ENCODE results near the gene GRIN3B. TPM values are rescaled to one million over a fixed set of nuclear protein-coding genes. Genes with fewer than 3 reads are reported as not detected.

The GRIN3B gene
- 0.32 and 0.88 TPM in 2 replicates for total RNA-seq (2011; cell fraction: chromatin; rRNA removed; ENCODE audit: low replicate concordance)
- 1.3 and 2.9 TPM in 2 replicates for total RNA-seq (2011; cell fraction: nucleolus; rRNA removed)
- total RNA-seq (2011; cell fraction: nucleoplasm; rRNA removed) = 0.29 and 0.46 TPM in 2 replicates
- total RNA-seq (2014; rRNA removed) (0.95 TPM in 1 of 2 replicates, not detected in the other), total RNA-seq (2014; rRNA removed; fragmentation: Illumina TruSeq; extraction: Trizol) (not detected in 2 replicates), total RNA-seq (2015; rRNA removed; fragmentation: Illumina TruSeq; extraction: Trizol) (not detected in 2 replicates), total RNA-seq (2021) (0.51 TPM in 1 of 2 replicates, not detected in the other), polyA plus RNA-seq (2011; rRNA removed) (0.06 and 0.23 TPM in 2 replicates), polyA plus RNA-seq (2014; fragmentation: Illumina TruSeq; extraction: Trizol) (not detected in 2 replicates), polyA plus RNA-seq (2014; fragmentation: Nextera tagmentation; extraction: Ambion mirVana) (not detected), polyA plus RNA-seq (2014; rRNA removed) (0.15 and 0.19 TPM in 2 replicates), polyA minus RNA-seq (2011; rRNA and poly(A)+ RNA removed) (0.06 TPM in 1 of 2 replicates, not detected in the other), Bru-seq, nascent RNA (percentile 25 among the genes with signal in this experiment), BruChase-seq, experiment 1, labeled RNA remaining after a 2-hour chase (percentile 13 among the genes with signal in this experiment), BruChase-seq, experiment 2, labeled RNA remaining after a 6-hour chase (percentile 9 among the genes with signal in this experiment)
- polyA plus RNA-seq (2011; cell fraction: cytosol; rRNA removed) = 0.31 and 0.53 TPM in 2 replicates
- polyA plus RNA-seq (2011; cell fraction: nucleus; rRNA removed) = 2.2 and 2.5 TPM in 2 replicates
- polyA plus RNA-seq (2012) = 0.12 and 0.51 TPM in 2 replicates
- polyA minus RNA-seq (2011; cell fraction: cytosol; rRNA and poly(A)+ RNA removed) = not detected in 2 replicates
- polyA minus RNA-seq (2011; cell fraction: nucleus; rRNA and poly(A)+ RNA removed) = 0.40 and 1.4 TPM in 2 replicates
- long read RNA-seq, experiment 1, partial matches to known transcripts = 0 of 1 reads
- long read RNA-seq, experiment 1, other reads (novel, unspliced or antisense) = 1 of 1 reads
- long read RNA-seq, experiment 2 = 0 reads
- long read RNA-seq, experiment 3 = 0 reads

GRCh38 chr19:1000095-1000494, at the start of gene GRIN3B:
Gene GRIN3B, plus strand, starts transcription at chr19:1000419. Its CDS starts 19 bp downstream, at chr19:1000438.
- BruUV-seq (replicated peaks) = no TSS peak
- FAIRE-seq = no peak
- intact Hi-C loops (cut with micrococcal nuclease) (no loop called here), in situ Hi-C loops (cut with MboI) (no loop called here)
- Histone ChIP-seq H4K20me1 (replicated peaks; ENCODE audit: control insufficient read depth, insufficient read depth, low read length) (no peaks in the 10 kb centered on the region; the same call in 1 of the 2 replicates), H3K4me3 (peak within 1 kb of the TSS; percentile 29; the same call in 1 of the 2 replicates), H3K4me2 (ENCODE audit: insufficient read depth, low read length) (peak within 1 kb of the TSS; percentile 1; the same call in 1 of the 2 replicates), H3K27ac (ENCODE audit: extremely low read depth, low read depth, low read length) (no peak within 1 kb of the TSS), H2AFZ (ENCODE audit: low read depth, low read length) (peak within 1 kb of the TSS; percentile 51; the same call in 1 of the 2 replicates), H3K9me1 (ENCODE audit: control insufficient read depth, insufficient read depth, low read length) (peaks cover 3% of the 10 kb centered on the region), H3K9me3 (replicated peaks; ENCODE audit: control insufficient read depth, insufficient read depth, low read depth, low read length) (no peaks in the 10 kb centered on the region), H3K27me3 (ENCODE audit: control insufficient read depth in 2 of 2, insufficient read depth in 2 of 2, low read length in 2 of 2) (no peaks in the 10 kb centered on the region), H3K36me3 (ENCODE audit: control insufficient read depth, insufficient read depth, low read length) (peaks cover 5% of the 10 kb centered on the region; the same call in 1 of the 3 replicates), H3K4me1 (replicated peaks in 1 of 2; ENCODE audit: control insufficient read depth in 2 of 2, insufficient read depth in 2 of 2, low read length in 2 of 2) (peaks cover 9 to 70% of the 10 kb centered on the region in 2 experiments), H3K79me2 (ENCODE audit: control insufficient read depth, insufficient read depth, low read length) (no peaks in the 10 kb centered on the region), H3K9ac (ENCODE audit: insufficient read depth in 1 of 2, low read depth in 2 of 2, low read length in 2 of 2) (peak within 1 kb of the TSS in 1 of 2 experiments; percentile 73; a peak in 2 of 4 replicates)
- CTCF ChIA-PET (ENCODE audit: low intra/inter-chr PET ratio) = no interaction called here
- peak; percentile 78 for ATAC-seq
- DNase-seq (ENCODE audit: extremely low read depth in 1 of 4, low spot score in 3 of 4) = peak; percentile 79 to 87 (median 86)
- POLR2A ChIA-PET = no interaction called here
- 8% methylated on average over 27 of the region's 43 CpGs for WGBS (ENCODE audit: insufficient coverage, low coverage, missing lambda C conversion rate)
- TF ChIP-seq FOXA1 (IDR thresholded peaks at IDR 0.05; ENCODE audit: borderline replicate concordance) = no peak
- TF ChIP-seq ETV5 (CRISPR knock-in tag; IDR thresholded peaks at IDR 0.05; ENCODE audit: low read depth) = no peak
- peak; percentile 65 for TF ChIP-seq CXXC5 (CRISPR knock-in tag; IDR thresholded peaks at IDR 0.05)
- TF ChIP-seq RAD21 (CRISPR knock-in tag; conservative IDR thresholded peaks at IDR 0.05 in 1 of 2, IDR thresholded peaks at IDR 0.05 in 1 of 2) = peak; percentile 55 to 66
- no peak for TF ChIP-seq SREBF2 (CRISPR knock-in tag; IDR thresholded peaks at IDR 0.05)
- peak; percentile 29; the same call in 1 of the 2 replicates for TF ChIP-seq SAFB (IDR thresholded peaks at IDR 0.05; ENCODE audit: borderline replicate concordance, low read depth, low read length)
- TF ChIP-seq ZNF589 (CRISPR knock-in tag; IDR thresholded peaks at IDR 0.05; ENCODE audit: low read depth) = no peak
- TF ChIP-seq KDM2B (CRISPR knock-in tag; IDR thresholded peaks at IDR 0.05) = 0 out of 2 replicates have a peak, but pooled peaks have one; percentile 77
- no peak for TF ChIP-seq HMGXB4 (CRISPR knock-in tag; IDR thresholded peaks at IDR 0.05)
- no peak for TF ChIP-seq MEF2A (IDR thresholded peaks at IDR 0.05; ENCODE audit: control insufficient read depth, low read depth, low read length)
- TF ChIP-seq ZBTB8A (IDR thresholded peaks at IDR 0.05; ENCODE audit: partially characterized antibody) = no peak
- TF ChIP-seq ZNF197 (CRISPR knock-in tag; IDR thresholded peaks at IDR 0.05; ENCODE audit: low read depth) = no peak
- TF ChIP-seq CLOCK (CRISPR knock-in tag; IDR thresholded peaks at IDR 0.05; ENCODE audit: borderline replicate concordance) = no peak
- peak; percentile 45; the same call in 1 of the 2 replicates for TF ChIP-seq RB1 (IDR thresholded peaks at IDR 0.05; ENCODE audit: low read depth)

Data from K562 (cell line).